Retinal pigment epithelial cell (primary cell): ENCODE data around the gene TMEM270.

Source experiments
- DNase-seq: peaks from one replicate; pipeline ENCODE4 v3.0.0-alpha.2; 2010; ENCODE audit warnings: low read depth
- H3K4me3 ChIP-seq: 2 replicates; pipeline ENCODE4 v1.5.1; 2011; ENCODE audit warnings: mild to moderate bottlenecking, low read length, control low read depth, moderate library complexity
- CTCF ChIP-seq: conservative IDR thresholded peaks from 2 replicates; pipeline ENCODE4 v1.5.1; 2011; ENCODE audit warnings: low read depth, low read length, control low read depth, inconsistent platforms

Gene TMEM270

GRCh38 chr7:73903321-73904218 lies 42.6 kb downstream of the TMEM270 start:
- TF ChIP-seq CTCF = no peak
- DNase-seq = no peak
- no peak overlapping the region for H3K4me3 ChIP-seq

- no peak for DNase-seq
- no peak overlapping the region for H3K4me3 ChIP-seq
- no peak for TF ChIP-seq CTCF
Measured at GRCh38 chr7:73904219-73905137, 43.5 kb downstream of the TMEM270 start.

DNA sequence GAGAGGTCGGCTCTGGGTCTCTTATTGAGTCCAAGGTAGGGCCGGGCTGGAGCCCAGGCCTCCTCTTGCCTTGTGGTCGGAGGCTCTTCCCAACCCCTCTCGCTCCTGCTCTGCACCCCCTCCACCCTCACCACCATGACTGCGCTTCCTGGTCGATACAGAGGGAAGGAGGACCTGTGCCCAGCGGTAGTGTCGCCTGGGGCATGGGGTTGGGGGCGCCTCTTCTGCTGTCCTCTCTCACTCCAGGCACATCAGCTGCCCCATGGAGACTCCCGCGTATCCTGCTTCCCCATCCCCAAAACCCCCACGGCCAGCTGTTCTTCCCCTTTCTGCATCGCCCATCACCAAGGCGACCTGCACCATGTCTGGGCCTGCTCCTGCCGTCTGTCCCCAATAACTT lies 44.4 kb downstream of the TMEM270 start:
- no peak for DNase-seq
- TF ChIP-seq CTCF = no peak
- H3K4me3 ChIP-seq = no peak overlapping the region

DNA sequence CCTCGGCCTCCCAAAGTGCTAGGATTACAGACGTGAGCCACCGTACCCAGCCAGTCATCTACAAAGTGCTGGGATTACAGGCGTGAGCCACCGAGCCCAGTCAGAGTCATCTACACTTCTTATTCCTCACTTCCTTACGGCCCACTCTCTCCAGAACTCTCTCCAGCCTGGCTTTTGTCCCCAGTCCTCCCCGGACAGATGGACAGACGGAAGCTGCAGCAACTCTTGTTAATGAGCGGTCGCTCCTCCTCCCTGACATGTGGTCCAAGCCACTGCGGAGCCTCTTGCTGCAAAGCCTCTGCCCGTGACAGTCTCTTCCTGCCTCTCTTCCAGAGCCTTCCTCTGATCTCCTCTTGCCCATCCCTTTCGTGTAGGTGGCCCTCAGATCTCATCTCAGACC lies 45.9 kb downstream of the TMEM270 start:
- H3K4me3 ChIP-seq = no peak overlapping the region
- DNase-seq = no peak
- TF ChIP-seq CTCF = no peak

GRCh38 chr7:73907554-73908122 lies 46.7 kb downstream of the TMEM270 start:
- no peak for DNase-seq
- no peak overlapping the region for H3K4me3 ChIP-seq
- no peak for TF ChIP-seq CTCF

- TF ChIP-seq CTCF = no peak
- DNase-seq = no peak
- H3K4me3 ChIP-seq = no peak overlapping the region
Measured at GRCh38 chr7:73908123-73908611, 47.2 kb downstream of the TMEM270 start.
